Stimulated activated CD8-positive, alpha-beta memory T cell treated with anti-CD3 and anti-CD28 coated beads, Interleukin-7, amount 100 ng/mL, for 24 hours (primary cell): Measurements from ENCODE around the gene UGT2B15.
"Not testable (repeated sequence)": the region's sequence is repeated elsewhere in the genome, so short reads cannot be mapped to it uniquely, and the experiment has no call there.

Experiments
- DNase-seq: peaks from one replicate; pipeline ENCODE4 v3.0.0-alpha.2; 2020; ENCODE audit warnings: low read depth

The UGT2B15 gene

DNA sequence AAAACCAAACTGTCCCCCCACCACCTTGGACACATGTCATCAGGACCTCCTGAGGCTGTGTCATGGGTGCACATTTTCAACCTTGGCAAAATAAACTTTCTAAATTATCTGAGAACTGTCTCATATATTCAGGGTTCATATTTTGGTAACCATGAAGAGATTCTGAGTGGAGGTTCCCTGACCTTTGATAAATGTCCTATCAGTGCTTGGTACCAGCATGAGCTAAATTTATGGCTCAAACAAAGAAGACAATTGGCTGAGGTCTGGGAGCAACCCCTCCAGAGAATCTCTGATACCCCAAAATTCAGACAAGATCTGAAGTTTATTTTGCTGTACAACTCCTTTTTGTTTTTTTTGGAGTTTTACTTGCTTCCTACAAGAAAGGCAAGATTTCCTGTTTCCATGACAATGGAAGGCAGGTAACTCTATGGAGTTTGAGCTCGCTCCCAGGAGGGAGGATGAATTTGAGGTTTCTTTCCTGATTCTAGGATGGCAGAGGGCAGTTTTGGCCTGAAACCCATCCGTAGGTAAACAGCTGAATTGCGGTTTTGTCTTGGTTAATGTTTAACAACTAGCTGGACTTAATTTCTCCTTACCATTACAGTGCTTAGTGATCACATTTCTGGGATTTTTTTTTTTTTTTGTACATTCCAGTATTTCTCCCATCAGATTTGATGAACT lies 14.5 kb downstream of the UGT2B15 start:
- DNase-seq: no peak

GRCh38 chr4:68654946-68655721 lies 15.3 kb downstream of the UGT2B15 start:
- DNase-seq: no peak

GRCh38 chr4:68651932-68652331 lies 18.5 kb downstream of the UGT2B15 start:
- DNase-seq: no peak

DNA sequence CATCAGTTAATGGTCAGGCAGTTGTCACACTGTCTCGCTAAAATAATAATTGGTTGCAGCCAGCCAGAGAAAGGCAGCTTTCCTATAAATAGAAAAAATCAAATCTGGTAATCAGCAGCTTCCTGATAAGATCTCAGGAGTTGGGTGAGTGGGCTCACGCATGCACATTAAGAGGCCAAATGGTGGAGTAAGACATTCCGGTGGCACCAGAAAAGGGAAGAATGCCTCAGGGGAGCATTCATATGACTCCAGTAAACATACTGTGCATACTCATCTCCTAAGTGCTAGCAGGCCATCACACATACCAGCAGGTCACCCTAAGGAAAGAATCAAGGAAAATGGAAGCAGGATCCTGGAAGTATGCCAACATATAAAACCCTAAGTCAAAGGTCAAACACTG lies 40.1 kb downstream of the UGT2B15 start:
- DNase-seq: no peak

DNA sequence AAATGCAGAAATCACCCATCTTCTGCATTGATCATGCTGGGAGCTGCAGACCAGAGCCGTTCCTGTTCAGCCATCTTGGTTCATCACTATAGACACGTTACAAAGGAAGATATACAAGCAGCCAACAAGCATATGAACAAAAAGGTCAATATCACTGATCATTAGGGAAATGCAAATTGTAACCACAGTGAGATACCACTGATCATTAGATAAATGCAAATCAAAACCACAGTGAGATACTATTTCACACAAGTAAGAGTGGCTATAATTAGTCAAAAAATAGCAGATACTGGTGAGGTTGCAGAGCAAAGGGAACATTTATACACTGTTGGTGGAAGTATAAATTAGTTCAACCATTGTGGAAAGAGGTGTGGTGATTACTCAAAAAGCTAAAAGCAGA lies 47.7 kb downstream of the UGT2B15 start:
- not testable (repeated sequence) for DNase-seq

DNA sequence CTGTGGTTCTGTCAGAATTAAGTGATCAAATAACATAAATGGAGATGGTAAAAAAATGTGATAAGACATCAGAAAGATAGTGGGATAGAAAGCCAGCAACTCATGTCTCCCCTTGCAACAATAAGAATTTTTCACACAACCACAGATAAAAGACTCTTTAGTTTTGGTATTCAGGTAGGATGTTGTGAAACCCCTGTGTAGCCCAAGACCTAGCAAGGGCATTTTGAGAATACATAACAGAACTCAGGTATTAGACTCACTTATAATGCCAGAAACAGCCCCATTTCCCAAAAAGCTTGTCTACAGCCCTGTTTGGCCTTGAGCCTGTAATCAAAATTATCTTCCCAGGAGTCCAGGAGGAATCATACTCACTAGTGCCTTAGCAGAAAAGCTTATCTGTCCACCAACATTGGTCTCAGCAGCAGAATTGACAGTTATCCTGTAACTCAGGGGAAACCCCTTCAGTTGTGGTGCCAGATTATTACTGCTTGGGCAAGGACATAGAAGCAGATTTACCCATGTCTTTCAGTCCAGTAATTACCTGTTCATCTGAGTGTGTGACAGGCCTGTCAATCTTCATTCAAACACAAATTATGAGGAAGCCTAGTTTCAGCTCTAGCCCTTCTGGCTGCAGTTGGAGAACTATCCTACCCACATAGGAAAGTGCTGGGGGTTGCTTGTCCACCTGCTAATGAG lies 53.3 kb downstream of the UGT2B15 start:
- no peak for DNase-seq

DNA sequence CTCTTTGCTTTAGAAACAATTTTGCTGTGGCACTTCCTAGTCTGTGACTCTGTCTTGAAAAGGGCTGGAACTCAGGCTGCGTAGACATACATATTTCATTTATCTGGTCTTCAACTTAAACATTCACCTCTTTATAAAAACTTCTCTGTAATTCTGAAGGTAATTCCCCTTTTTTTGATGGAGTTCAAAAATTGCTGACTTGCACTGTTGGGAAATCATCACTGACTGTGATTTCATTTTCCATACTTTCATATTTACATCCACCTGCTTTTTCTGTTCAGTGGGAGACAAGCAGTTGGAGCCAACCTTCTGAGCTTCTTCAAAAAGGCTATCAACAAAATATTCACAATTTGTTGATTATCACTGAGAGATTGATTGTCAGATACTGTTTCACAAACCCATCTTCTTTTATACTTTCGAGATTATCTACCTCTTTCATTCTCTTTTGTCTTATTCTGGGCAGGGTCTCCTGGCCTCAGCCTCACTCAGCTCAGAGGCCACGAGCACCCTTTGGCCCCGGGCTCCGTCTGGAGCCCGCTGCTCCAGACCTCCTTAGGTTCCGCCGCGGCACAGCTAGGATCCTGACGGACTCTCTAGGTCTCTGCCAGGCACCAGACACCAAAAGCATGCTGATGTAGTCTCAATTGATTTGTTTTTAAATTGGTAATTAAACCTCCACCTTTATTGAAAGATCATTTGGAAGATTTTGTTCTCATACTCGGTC lies 54.6 kb downstream of the UGT2B15 start:
- DNase-seq: no peak

DNA sequence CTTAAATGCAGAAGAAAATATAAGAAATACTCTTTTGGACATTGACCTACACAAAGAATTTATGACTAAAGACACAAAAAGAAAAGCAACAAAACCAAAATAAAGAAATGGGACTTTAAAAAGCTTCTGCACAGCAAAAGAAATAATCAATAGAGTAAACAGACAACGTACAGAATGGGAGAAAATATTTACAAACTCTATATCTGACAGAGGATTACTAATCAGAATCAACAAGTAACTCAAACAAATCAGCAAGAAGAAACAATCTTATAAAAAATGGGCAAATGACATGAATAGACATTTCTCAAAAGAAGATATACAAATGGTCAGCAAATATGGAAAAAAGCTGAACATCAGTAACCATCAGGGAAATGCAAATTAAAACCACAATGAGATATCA lies 56.7 kb downstream of the UGT2B15 start:
- DNase-seq: no peak

DNA sequence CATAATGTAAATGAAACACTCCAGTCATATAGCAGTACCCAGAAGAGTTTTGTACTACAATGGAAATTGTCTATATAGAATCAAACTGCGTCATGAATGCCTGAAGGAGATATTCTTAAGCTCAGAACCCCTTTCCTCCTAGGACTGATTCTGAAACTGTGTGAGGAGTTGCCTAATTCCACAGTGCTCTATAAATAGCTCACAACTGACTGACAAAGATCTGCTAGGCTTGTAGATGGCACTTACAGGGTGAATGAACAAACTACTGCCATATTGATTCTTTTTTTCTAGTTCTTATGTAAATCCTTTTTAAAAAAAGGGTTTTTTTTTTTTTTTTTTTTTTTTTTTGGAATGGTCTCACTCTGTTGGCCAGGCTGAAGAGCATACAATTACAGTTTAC lies 64.2 kb downstream of the UGT2B15 start:
- no peak for DNase-seq

DNA sequence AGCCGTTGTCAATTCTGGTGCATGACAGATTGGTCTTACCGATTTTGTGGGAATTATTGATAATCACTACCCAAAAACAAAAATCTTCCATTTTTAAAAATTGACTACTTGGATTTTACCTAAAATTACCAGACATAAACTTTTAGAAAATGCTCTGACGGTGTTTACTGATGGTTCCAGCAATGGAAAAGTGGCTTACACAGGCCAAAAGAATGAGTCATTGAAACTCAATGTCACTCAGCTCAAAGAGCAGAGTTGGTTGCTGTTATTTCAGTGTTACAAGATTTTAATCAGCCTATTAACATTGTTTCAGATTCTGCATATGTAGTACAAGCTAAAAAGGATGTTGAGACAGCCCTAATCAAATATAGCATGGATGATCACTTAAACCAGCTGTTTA lies 71.3 kb downstream of the UGT2B15 start:
- DNase-seq: no peak

DNA sequence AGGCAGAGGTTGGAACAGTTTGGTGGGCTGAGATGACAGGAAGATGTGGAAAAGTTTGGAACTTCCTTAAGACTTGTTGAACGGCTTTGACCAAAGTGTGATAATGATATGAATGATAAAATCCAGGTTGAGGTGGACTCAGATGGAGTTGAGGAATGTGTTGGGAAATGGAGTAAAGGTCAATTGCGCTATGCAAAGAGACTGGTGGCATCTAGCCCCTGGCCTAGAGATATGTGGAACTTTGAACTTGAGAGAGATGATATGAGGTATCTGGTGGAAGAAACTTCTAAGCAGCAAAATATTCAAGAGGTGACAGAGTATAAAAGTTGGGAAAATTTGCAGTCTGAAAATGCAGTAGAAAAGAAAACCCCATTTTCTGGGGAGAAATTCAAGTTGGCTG lies 73.0 kb downstream of the UGT2B15 start:
- DNase-seq: no peak
